H1 (cell line): ENCODE data around the gene NPTXR. TPM values are rescaled to one million over a fixed set of nuclear protein-coding genes. Genes with fewer than 3 reads are reported as not detected.

Source experiments
- CTCF ChIA-PET: fragments of 300-600 bp; sonication (Branson Sonifier 250); formaldehyde crosslinking; loops from one replicate; lab custom pipeline; 2021; ENCODE audit not compliant: partially characterized antibody; lab: Charles Lee
- POLR2A ChIA-PET: fragments of 300-600 bp; sonication (Branson Sonifier 250); formaldehyde crosslinking; loops from one replicate; lab custom pipeline; 2021; ENCODE audit warnings: inconsistent platforms; ENCODE audit not compliant: partially characterized antibody; lab: Charles Lee
- DNase-seq, 2 experiments: peaks; one replicate each; pipeline versions ENCODE4 v3.0.0 to v3.0.0-alpha.2; 2010 to 2022; ENCODE audit warnings: low spot score in 2 of 2, low read depth in 1 of 2, mixed read lengths in 1 of 2
- FAIRE-seq: peaks from 2 replicates; lab custom pipeline; 2011; peaks lifted over from hg19 to GRCh38; lab: Jason Lieb, UNC
- H2AFZ ChIP-seq: 2 replicates; pipeline ENCODE4 v1.8.1; 2012; ENCODE audit warnings: low read length, inconsistent platforms
- H2AK5ac ChIP-seq: 2 replicates; pipeline ENCODE4 v1.6.1; 2013; ENCODE audit warnings: low read depth, low read length
- H2BK120ac ChIP-seq: replicated peaks from 2 replicates; pipeline ENCODE3; 2013; ENCODE audit warnings: low read depth, low read length, inconsistent platforms
- H2BK12ac ChIP-seq: 2 replicates; pipeline ENCODE4 v1.6.1; 2013; ENCODE audit warnings: low read depth, low read length
- H2BK15ac ChIP-seq: 2 replicates; pipeline ENCODE4 v1.6.1; 2013; ENCODE audit warnings: low read length
- H2BK20ac ChIP-seq: 2 replicates; pipeline ENCODE4 v1.6.1; 2013; ENCODE audit warnings: low read length
- H2BK5ac ChIP-seq: 2 replicates; pipeline ENCODE4 v1.6.1; 2013; ENCODE audit warnings: low read depth, low read length
- H3K14ac ChIP-seq: 2 replicates; pipeline ENCODE4 v1.6.1; 2013; ENCODE audit warnings: inconsistent platforms; ENCODE audit not compliant: insufficient read length
- H3K18ac ChIP-seq: 2 replicates; pipeline ENCODE4 v1.6.1; 2013; ENCODE audit warnings: low read length; ENCODE audit errors: extremely low read depth
- H3K23ac ChIP-seq: 2 replicates; pipeline ENCODE4 v1.6.1; 2013; ENCODE audit warnings: inconsistent platforms; ENCODE audit not compliant: insufficient read length
- H3K23me2 ChIP-seq: 2 replicates; pipeline ENCODE4 v1.6.1; 2013; ENCODE audit warnings: low read depth, low read length
- H3K27ac ChIP-seq: 2 replicates; pipeline ENCODE4 v1.6.1; 2011; ENCODE audit warnings: low read depth, low read length, inconsistent platforms
- H3K27me3 ChIP-seq, 4 experiments: replicated peaks in 1 of 4; 1 replicate in 1 of 4; 2 replicates in 3 of 4; pipeline versions ENCODE4 v1.6.1 to v1.8.1; 2011 to 2013; ENCODE audit warnings: low read length in 3 of 4, mild to moderate bottlenecking in 3 of 4, inconsistent platforms in 2 of 4, mixed read lengths in 2 of 4, moderate library complexity in 1 of 4; ENCODE audit not compliant: control insufficient read depth in 3 of 4, insufficient read depth in 3 of 4; ENCODE audit errors: extremely low read depth in 1 of 4
- H3K36me3 ChIP-seq, 4 experiments: 2 replicates each; pipeline versions ENCODE4 v1.6.1 to v1.8.1; 2011 to 2013; ENCODE audit warnings: mild to moderate bottlenecking in 4 of 4, low read length in 3 of 4, moderate library complexity in 2 of 4, control low read depth in 1 of 4, inconsistent platforms in 1 of 4; ENCODE audit not compliant: insufficient read depth in 4 of 4, control insufficient read depth in 2 of 4
- H3K4ac ChIP-seq: replicated peaks from 2 replicates; pipeline ENCODE3; 2013; ENCODE audit warnings: low read length, low read depth, mixed read lengths, inconsistent platforms; ENCODE audit not compliant: insufficient read length
- H3K4me1 ChIP-seq, 4 experiments: replicated peaks in 1 of 4; 1 replicate in 1 of 4; 2 replicates in 3 of 4; pipeline versions ENCODE4 v1.6.1 to v1.8.1; 2011 to 2013; ENCODE audit warnings: low read length in 3 of 4, inconsistent platforms in 2 of 4, mixed read lengths in 1 of 4; ENCODE audit not compliant: insufficient read depth in 4 of 4, control insufficient read depth in 3 of 4
- H3K4me2 ChIP-seq, 2 experiments: 2 replicates each; pipeline versions ENCODE4 v1.6.1 to v1.8.1; 2011 to 2013; ENCODE audit warnings: low read depth in 2 of 2, low read length in 2 of 2, control low read depth in 1 of 2, inconsistent platforms in 1 of 2, mild to moderate bottlenecking in 1 of 2; ENCODE audit not compliant: insufficient read depth in 1 of 2
- H3K4me3 ChIP-seq, 4 experiments: fragments of 200-600, 300-600 bp in 1 of 4; sonication (generic), shearing (Covaris generic), sonication (Bioruptor Twin) in 1 of 4; 2 replicates each; pipeline versions ENCODE4 v1.5.1 to v1.8.1; 2011 to 2016; ENCODE audit warnings: low read length in 4 of 4, low read depth in 3 of 4, control low read depth in 2 of 4, inconsistent platforms in 2 of 4, mild to moderate bottlenecking in 2 of 4, mixed read lengths in 1 of 4, moderate library complexity in 1 of 4; ENCODE audit not compliant: insufficient read depth in 2 of 4; ENCODE audit errors: extremely low read depth in 1 of 4
- H3K56ac ChIP-seq: replicated peaks from 2 replicates; pipeline ENCODE3; 2013; ENCODE audit warnings: low read depth, mild to moderate bottlenecking, mixed read lengths, low read length, inconsistent platforms; ENCODE audit not compliant: insufficient read length
- H3K79me1 ChIP-seq: 2 replicates; pipeline ENCODE4 v1.6.1; 2013; ENCODE audit warnings: low read depth, low read length, control low read depth
- H3K79me2 ChIP-seq, 2 experiments: 2 replicates each; pipeline versions ENCODE4 v1.6.1 to v1.8.1; 2012 to 2013; ENCODE audit warnings: low read length in 2 of 2, mild to moderate bottlenecking in 2 of 2, inconsistent platforms in 1 of 2; ENCODE audit not compliant: insufficient read depth in 2 of 2, control insufficient read depth in 1 of 2
- H3K9ac ChIP-seq, 4 experiments: replicated peaks in 1 of 4; 1 replicate in 1 of 4; 2 replicates in 3 of 4; pipeline versions ENCODE4 v1.6.1 to v1.8.1; 2011 to 2013; ENCODE audit warnings: low read depth in 3 of 4, low read length in 3 of 4, control low read depth in 2 of 4, mild to moderate bottlenecking in 2 of 4, moderate library complexity in 2 of 4, inconsistent platforms in 1 of 4; ENCODE audit errors: extremely low read depth in 1 of 4
- H3K9me3 ChIP-seq, 2 experiments: 2 replicates each; pipeline versions ENCODE4 v1.6.1 to v1.8.1; 2012 to 2013; ENCODE audit warnings: mild to moderate bottlenecking in 2 of 2, moderate library complexity in 2 of 2, control low read depth in 1 of 2, inconsistent platforms in 1 of 2, low read depth in 1 of 2, low read length in 1 of 2, mixed read lengths in 1 of 2; ENCODE audit not compliant: insufficient read depth in 2 of 2
- H4K20me1 ChIP-seq, 2 experiments: replicated peaks in 1 of 2; 2 replicates each; pipeline versions ENCODE3 to v1.8.1; 2011 to 2013; ENCODE audit warnings: inconsistent platforms in 2 of 2, low read length in 2 of 2, mild to moderate bottlenecking in 1 of 2; ENCODE audit not compliant: insufficient read depth in 2 of 2, control insufficient read depth in 1 of 2
- H4K5ac ChIP-seq: 2 replicates; pipeline ENCODE4 v1.6.1; 2013; ENCODE audit warnings: low read length, low read depth, mixed read lengths, inconsistent platforms; ENCODE audit not compliant: insufficient read length
- H4K8ac ChIP-seq: 2 replicates; pipeline ENCODE4 v1.8.0; 2013; ENCODE audit warnings: mild to moderate bottlenecking, moderate library complexity, low read length, inconsistent platforms; ENCODE audit not compliant: insufficient read depth; ENCODE audit errors: extremely low read depth
- H4K91ac ChIP-seq: replicated peaks from 2 replicates; pipeline ENCODE3; 2013; ENCODE audit warnings: low read length, mixed read lengths, inconsistent platforms; ENCODE audit not compliant: insufficient read length
- CREB1 ChIP-seq: IDR thresholded peaks from 2 replicates; pipeline ENCODE4 v1.6.1; 2012; ENCODE audit warnings: inconsistent platforms
- E2F6 ChIP-seq: IDR thresholded peaks from 2 replicates; pipeline ENCODE4 v1.6.1; 2012; ENCODE audit warnings: inconsistent platforms
- KDM1A ChIP-seq: fragments of 200-600, 300-600 bp; sonication (generic); IDR thresholded peaks from 2 replicates; pipeline ENCODE4 v1.7.1; 2016; ENCODE audit warnings: mild to moderate bottlenecking, low read length, borderline replicate concordance
- MAX ChIP-seq: IDR thresholded peaks from 2 replicates; pipeline ENCODE4 v1.6.1; 2012; ENCODE audit warnings: inconsistent platforms
- SP4 ChIP-seq: IDR thresholded peaks from 2 replicates; pipeline ENCODE4 v1.6.1; 2012; ENCODE audit warnings: low read length, inconsistent platforms
- SRF ChIP-seq: IDR thresholded peaks from 2 replicates; pipeline ENCODE4 v1.6.1; 2011; ENCODE audit warnings: mild to moderate bottlenecking, low read depth, low read length, moderate library complexity
- WGBS, 2 experiments: shearing (Covaris generic) in 1 of 2; methylation state at CpG; one replicate each; pipeline versions ENCODE4 v1.1.6 to v1.1.7; 2013 to 2015; ENCODE audit warnings: low lambda C conversion rate in 2 of 2, mixed read lengths in 2 of 2, inconsistent platforms in 1 of 2, low coverage in 1 of 2, missing lambda C conversion rate in 1 of 2; ENCODE audit not compliant: insufficient replicate concordance in 2 of 2, insufficient coverage in 1 of 2, insufficient read length in 1 of 2; ENCODE audit errors: extremely low coverage in 1 of 2, missing lambda C conversion rate in 1 of 2; 5-methylcytosine and 5-hydroxymethylcytosine counted together
- polyA plus RNA-seq, 7 experiments: library from polyadenylated mRNA; depleted of rRNA in 3 of 7; stranded (reverse) in 5 of 7; unstranded in 2 of 7; fragments of >200 nt in 5 of 7; fragments of 200-250 nt in 2 of 7; gene quantifications; 1 replicate in 5 of 7; 2 replicates in 1 of 7; 4 replicates in 1 of 7; pipeline versions ENCODE4 v1.2.1 to v1.2.3, GENCODE V29; 2011 to 2013; ENCODE audit warnings: missing spikeins in 2 of 7, mixed read lengths in 2 of 7
- total RNA-seq: library from RNA; stranded (reverse); fragmentation: NEBNext Ultra II Directional; extraction: Animal tissue kit (Norgen Biotek cat#: 25700); gene quantifications from 2 replicates; pipeline ENCODE4 v1.2.1, GENCODE V29; 2021

The NPTXR gene
- total and polyA plus RNA-seq, 2 of the 8 experiments (the other 6 are each of a cell fraction or from before 2014, with no cell fraction given), result 3.7 to 6.4 TPM

GRCh38 chr22:38862375-38863329, 18.8 kb upstream of the NPTXR start:
- FAIRE-seq (no peak), DNase-seq (no peak)
- Histone ChIP-seq H2AFZ (no peak overlapping the region), H3K23me2 (no peaks in the 10 kb centered on the region; the same call in 1 of the 2 replicates), H3K79me1 (peaks cover 3% of the 10 kb centered on the region; the same call in 1 of the 2 replicates), H4K20me1 (peaks cover 11 to 20% of the 10 kb centered on the region in 2 experiments), H3K14ac (no peak overlapping the region), H3K4me2 (0 out of 4 replicates have a peak overlapping the region, but pooled peaks of 1 of the 2 experiments have one; percentile 15), H2BK15ac (no peak overlapping the region), H3K27me3 (peaks cover 0 to 3% (median 0%) of the 10 kb centered on the region in 4 experiments; a peak in 1 of 7 replicates), H4K91ac (no peak overlapping the region), H3K4ac (no peak overlapping the region), H3K9ac (no peak overlapping the region), H2BK5ac (no peak overlapping the region), H3K18ac (no peak overlapping the region), H3K27ac (no peak overlapping the region), H3K4me3 (no peak overlapping the region), H3K23ac (no peak overlapping the region), H3K56ac (no peak overlapping the region), H4K8ac (0 out of 2 replicates have a peak overlapping the region, but pooled peaks have one; percentile 35), H2BK20ac (no peak overlapping the region), H3K9me3 (no peaks in the 10 kb centered on the region), H4K5ac (no peak overlapping the region), H2BK120ac (no peak overlapping the region), H3K4me1 (peaks cover 0 to 34% (median 23%) of the 10 kb centered on the region in 4 experiments; a peak in 6 of 7 replicates), H3K36me3 (peaks cover 0 to 19% (median 4%) of the 10 kb centered on the region in 4 experiments; a peak in 3 of 8 replicates), H3K79me2 (no peaks in the 10 kb centered on the region), H2AK5ac (no peak overlapping the region), H2BK12ac (no peak overlapping the region)
- TF ChIP-seq E2F6 (peak; percentile 54), CREB1 (no peak), MAX (0 out of 2 replicates have a peak, but pooled peaks have one; percentile 46), KDM1A (peak; percentile 85; the same call in 1 of the 2 replicates), SRF (no peak), SP4 (no peak)
- 77% methylated on average over 14 of the region's 14 CpGs; no CpG with 5 or more reads in 1 of the 2 experiments for WGBS, 2 experiments
- CTCF ChIA-PET, result interaction anchor here (0.6 to 8.1 kb wide), 8 partner anchors 10 to 94 kb away, joined by 3 to 79 read pairs (median 4); no protein-coding TSS in a partner anchor
- POLR2A ChIA-PET, result interaction anchor here (0.6 to 2.2 kb wide), 7 partner anchors 8 to 273 kb away, joined by 3 to 7 read pairs (median 3); no protein-coding TSS in a partner anchor
